IMR-90 (cell line): Measurements from ENCODE around the gene HIRA. TPM values are rescaled to one million over a fixed set of nuclear protein-coding genes. Genes with fewer than 3 reads are reported as not detected.

Experiments used
- ATAC-seq: fragments of 200-7000 bp; cut with Tn5 transposase; 2 replicates; pipeline ENCODE4 v1.9.1; 2020; ENCODE audit warnings: low read depth, mild to moderate bottlenecking, moderate library complexity
- BruUV-seq: library from RNA; stranded (reverse); fragments of 400-500 nt; replicated peaks from 2 replicates; lab custom pipeline; 2021; lab: Mats Ljungman, UMichigan
- CTCF ChIA-PET: fragments of 300-600 bp; formaldehyde crosslinking; extraction: SDS; loops from one replicate; lab custom pipeline; 2021; ENCODE audit warnings: antibody characterized with exemption; lab: Yijun Ruan, JAX
- POLR2A ChIA-PET: fragments of 300-600 bp; sonication (Branson Sonifier 250); formaldehyde crosslinking; loops from one replicate; lab custom pipeline; 2022; ENCODE audit warnings: antibody characterized with exemption; ENCODE audit not compliant: unreplicated experiment; lab: Charles Lee
- DNase-seq: peaks from one replicate; pipeline ENCODE4 v3.0.0; 2013
- H2AFZ ChIP-seq: replicated peaks from 2 replicates; pipeline ENCODE3; 2013; ENCODE audit warnings: low read length, mild to moderate bottlenecking; ENCODE audit not compliant: poor library complexity
- H2AK5ac ChIP-seq: 2 replicates; pipeline ENCODE4 v1.6.1; 2013; ENCODE audit warnings: low read depth, low read length, inconsistent platforms
- H2AK9ac ChIP-seq: replicated peaks from 2 replicates; pipeline ENCODE3; 2013; ENCODE audit warnings: mild to moderate bottlenecking, low read depth, low read length, moderate library complexity; ENCODE audit not compliant: poor library complexity
- H2BK120ac ChIP-seq: 2 replicates; pipeline ENCODE4 v1.6.1; 2013; ENCODE audit warnings: low read depth, low read length, inconsistent platforms
- H2BK15ac ChIP-seq: 3 replicates; pipeline ENCODE4 v1.6.1; 2013; ENCODE audit warnings: low read depth, low read length, inconsistent platforms
- H2BK20ac ChIP-seq: 2 replicates; pipeline ENCODE4 v1.6.1; 2013; ENCODE audit warnings: low read depth, mild to moderate bottlenecking, inconsistent platforms, low read length, moderate library complexity
- H2BK5ac ChIP-seq: 2 replicates; pipeline ENCODE4 v1.6.1; 2013; ENCODE audit warnings: mild to moderate bottlenecking, low read depth, low read length, inconsistent platforms; ENCODE audit not compliant: poor library complexity, severe bottlenecking
- H3K14ac ChIP-seq: replicated peaks from 2 replicates; pipeline ENCODE4 v1.6.1; 2013; ENCODE audit warnings: low read depth, low read length, inconsistent platforms
- H3K18ac ChIP-seq: 2 replicates; pipeline ENCODE4 v1.6.1; 2013; ENCODE audit warnings: low read depth, low read length, control low read depth
- H3K23ac ChIP-seq: 2 replicates; pipeline ENCODE4 v1.6.1; 2013; ENCODE audit warnings: low read depth, low read length, inconsistent platforms
- H3K27ac ChIP-seq: 2 replicates; pipeline ENCODE4 v1.5.1; 2013; ENCODE audit warnings: mild to moderate bottlenecking, control low read depth, low read length; ENCODE audit not compliant: insufficient read depth
- H3K27me3 ChIP-seq: 2 replicates; pipeline ENCODE4 v1.6.1; 2013; ENCODE audit warnings: low read length; ENCODE audit not compliant: control insufficient read depth, insufficient read depth
- H3K36me3 ChIP-seq: 2 replicates; pipeline ENCODE4 v1.6.1; 2013; ENCODE audit warnings: low read length, mixed read lengths; ENCODE audit not compliant: control insufficient read depth, insufficient read depth
- H3K4ac ChIP-seq: 2 replicates; pipeline ENCODE4 v1.6.1; 2013; ENCODE audit warnings: low read depth, low read length, inconsistent platforms
- H3K4me1 ChIP-seq: 2 replicates; pipeline ENCODE4 v1.6.1; 2013; ENCODE audit warnings: low read length, mixed read lengths; ENCODE audit not compliant: control insufficient read depth, insufficient read depth
- H3K4me2 ChIP-seq: 2 replicates; pipeline ENCODE4 v1.6.1; 2013; ENCODE audit warnings: low read depth, mild to moderate bottlenecking, control low read depth, low read length, moderate library complexity
- H3K4me3 ChIP-seq: 2 replicates; pipeline ENCODE4 v1.5.1; 2013; ENCODE audit warnings: low read depth, mild to moderate bottlenecking, control low read depth, low read length, moderate library complexity; ENCODE audit not compliant: insufficient read depth
- H3K56ac ChIP-seq: 2 replicates; pipeline ENCODE4 v1.6.1; 2013; ENCODE audit warnings: low read length, inconsistent platforms; ENCODE audit not compliant: insufficient read depth; ENCODE audit errors: extremely low read depth
- H3K79me1 ChIP-seq, 2 experiments: 2 replicates each; pipeline ENCODE4 v1.6.1; 2013; ENCODE audit warnings: low read length in 2 of 2, inconsistent platforms in 1 of 2, low read depth in 1 of 2
- H3K9ac ChIP-seq: 2 replicates; pipeline ENCODE4 v1.6.1; 2013; ENCODE audit warnings: low read depth, low read length, control low read depth
- H3K9me1 ChIP-seq: 2 replicates; pipeline ENCODE4 v1.6.1; 2013; ENCODE audit warnings: low read length, inconsistent platforms; ENCODE audit not compliant: insufficient read depth
- H3K9me3 ChIP-seq: 2 replicates; pipeline ENCODE4 v1.6.1; 2013; ENCODE audit warnings: low read length; ENCODE audit not compliant: control insufficient read depth, insufficient read depth
- H4K20me1 ChIP-seq: 2 replicates; pipeline ENCODE4 v1.6.1; 2013; ENCODE audit warnings: low read length, inconsistent platforms; ENCODE audit not compliant: insufficient read depth
- H4K5ac ChIP-seq: 2 replicates; pipeline ENCODE4 v1.6.1; 2013; ENCODE audit warnings: mild to moderate bottlenecking, low read depth, low read length, control low read depth
- H4K8ac ChIP-seq, 2 experiments: 2 replicates each; pipeline ENCODE4 v1.6.1; 2013; ENCODE audit warnings: low read depth in 2 of 2, low read length in 2 of 2, control low read depth in 1 of 2, inconsistent platforms in 1 of 2
- H4K91ac ChIP-seq: 2 replicates; pipeline ENCODE4 v1.6.1; 2013; ENCODE audit warnings: low read depth, low read length, inconsistent platforms; ENCODE audit not compliant: insufficient read depth
- BHLHE40 ChIP-seq: fragments of 150-350 bp; IDR thresholded peaks from 2 replicates; pipeline ENCODE4 v1.6.1; 2016; ENCODE audit warnings: mild to moderate bottlenecking, low read depth, low read length
- CEBPB ChIP-seq: IDR thresholded peaks from 2 replicates; pipeline ENCODE4 v1.6.1; 2012; ENCODE audit warnings: low read depth, low read length, improper control_type of control experiment
- CHD1 ChIP-seq: IDR thresholded peaks from 2 replicates; pipeline ENCODE4 v1.6.1; 2012; ENCODE audit warnings: low read depth, low read length, improper control_type of control experiment
- FOS ChIP-seq: fragments of 150-350 bp; IDR thresholded peaks from 2 replicates; pipeline ENCODE4 v1.6.1; 2016; ENCODE audit warnings: low read depth, low read length
- MAFK ChIP-seq: IDR thresholded peaks from 2 replicates; pipeline ENCODE4 v1.6.1; 2012; ENCODE audit warnings: low read depth, low read length, improper control_type of control experiment
- MAZ ChIP-seq: IDR thresholded peaks from 2 replicates; pipeline ENCODE4 v1.6.1; 2012; ENCODE audit warnings: low read depth, mild to moderate bottlenecking, low read length, improper control_type of control experiment, moderate library complexity, borderline replicate concordance
- MXI1 ChIP-seq: IDR thresholded peaks from 2 replicates; pipeline ENCODE4 v1.6.1; 2012; ENCODE audit warnings: low read depth, mild to moderate bottlenecking, low read length, moderate library complexity, borderline replicate concordance
- NFE2L2 ChIP-seq: fragments of 150-350 bp; IDR thresholded peaks from 2 replicates; pipeline ENCODE4 v1.6.1; 2016; ENCODE audit warnings: low read depth, mild to moderate bottlenecking, low read length
- POLR2A ChIP-seq: IDR thresholded peaks from 2 replicates; pipeline ENCODE4 v1.6.1; 2012; ENCODE audit warnings: mild to moderate bottlenecking, low read depth, low read length
- RAD21 ChIP-seq: IDR thresholded peaks from 2 replicates; pipeline ENCODE4 v1.6.1; 2012; ENCODE audit warnings: low read length, improper control_type of control experiment
- RCOR1 ChIP-seq: IDR thresholded peaks from 2 replicates; pipeline ENCODE4 v1.6.1; 2012; ENCODE audit warnings: mild to moderate bottlenecking, low read length, improper control_type of control experiment; ENCODE audit not compliant: insufficient replicate concordance
- RFX5 ChIP-seq: IDR thresholded peaks from 2 replicates; pipeline ENCODE4 v1.8.0; 2012; ENCODE audit warnings: low read depth, mild to moderate bottlenecking, low read length, moderate library complexity
- SMC3 ChIP-seq: fragments of 150-350 bp; IDR thresholded peaks from 2 replicates; pipeline ENCODE4 v1.6.1; 2016; ENCODE audit warnings: low read depth, mild to moderate bottlenecking, antibody characterized with exemption, low read length, moderate library complexity
- WGBS, 2 experiments: methylation state at CpG; one replicate each; pipeline versions ENCODE4 v1.1.5 to v1.1.7; 2013; ENCODE audit warnings: missing lambda C conversion rate in 2 of 2; ENCODE audit not compliant: insufficient read length in 1 of 2; ENCODE audit errors: extremely low coverage in 2 of 2; 5-methylcytosine and 5-hydroxymethylcytosine counted together
- dilution Hi-C: fragments of 300-500 bp; cut with HindIII; formaldehyde crosslinking; loops from one replicate; pipeline ENCODE4 v1.14.3; 2018; ENCODE audit warnings: low sequenced_read_pairs; ENCODE audit not compliant: unreplicated experiment
- in situ Hi-C: fragments of 300-500 bp; cut with MboI; formaldehyde crosslinking; loops from 3 replicates; pipeline ENCODE4 v1.14.3; 2019; ENCODE audit warnings: low sequenced_read_pairs, inconsistent platforms, mixed read lengths
- intact Hi-C: fragments of 100-400 bp; cut with micrococcal nuclease; formaldehyde crosslinking; loops from 2 replicates; pipeline ENCODE4 v1.10.0; 2022
- polyA plus RNA-seq, 3 experiments: library from polyadenylated mRNA; depleted of rRNA; stranded (reverse); fragments of >200 nt; gene quantifications; 2 replicates each; pipeline ENCODE4 v1.2.3, GENCODE V29; 2012; ENCODE audit warnings: low replicate concordance in 1 of 3
- total RNA-seq: library from RNA; depleted of rRNA; stranded (reverse); fragments of >200 nt; gene quantifications from 2 replicates; pipeline ENCODE4 v1.2.3, GENCODE V29; 2012
- TF ChIP-seq, protein P1 (sequence below): fragments of 150-350 bp; IDR thresholded peaks from 2 replicates; pipeline ENCODE4 v1.6.1; 2017; ENCODE audit warnings: mild to moderate bottlenecking, antibody characterized with exemption, low read length, low read depth
- TF ChIP-seq, protein P2 (sequence below): conservative IDR thresholded peaks from 2 replicates; pipeline ENCODE4 v1.5.1; 2012; ENCODE audit warnings: mild to moderate bottlenecking, low read depth, low read length, improper control_type of control experiment
- TF ChIP-seq, protein P3 (sequence below): fragments of 150-350 bp; IDR thresholded peaks from 2 replicates; pipeline ENCODE4 v1.6.1; 2016; ENCODE audit warnings: low read depth, mild to moderate bottlenecking, low read length, moderate library complexity, borderline replicate concordance

The HIRA gene
- total and polyA plus RNA-seq, 2 of the 4 experiments (the other 2 are of a cell fraction) = 14.5 to 24.2 TPM

DNA sequence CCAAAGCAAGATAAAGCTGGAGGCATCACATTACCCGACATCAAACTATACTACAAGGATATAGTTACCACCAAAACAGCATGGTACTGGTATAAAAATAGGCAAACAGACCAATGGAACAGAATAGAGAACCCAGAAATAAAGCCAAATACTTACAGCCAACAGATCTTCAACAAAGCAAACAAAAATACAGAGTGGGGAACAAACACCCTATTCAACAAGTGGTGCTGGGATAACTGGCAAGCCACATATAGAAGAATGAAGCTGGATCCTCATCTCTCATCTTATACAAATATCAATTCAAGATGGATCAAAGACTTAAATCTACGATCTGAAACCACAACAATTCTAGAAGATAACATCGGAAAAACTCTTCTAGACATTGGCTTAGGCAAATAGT, 90.0 kb downstream of the HIRA start:
- no peak for DNase-seq
- H3K4ac ChIP-seq = no peak overlapping the region
- no peaks in the 10 kb centered on the region for H3K4me1 ChIP-seq
- H3K9ac ChIP-seq = no peak overlapping the region
- ATAC-seq = no peak
- peaks cover 23% of the 10 kb centered on the region for H3K36me3 ChIP-seq
- POLR2A ChIA-PET = no interaction called here
- H3K9me1 ChIP-seq = no peaks in the 10 kb centered on the region
- no TSS peak for BruUV-seq
- TF ChIP-seq MXI1 (no peak), RCOR1 (no peak), POLR2A (no peak), CEBPB (no peak), MAZ (no peak), FOS (no peak), BHLHE40 (no peak), MAFK (no peak), NFE2L2 (no peak), RFX5 (no peak), SMC3 (no peak), RAD21 (no peak), CHD1 (no peak)
- TF ChIP-seq, protein P1, sequence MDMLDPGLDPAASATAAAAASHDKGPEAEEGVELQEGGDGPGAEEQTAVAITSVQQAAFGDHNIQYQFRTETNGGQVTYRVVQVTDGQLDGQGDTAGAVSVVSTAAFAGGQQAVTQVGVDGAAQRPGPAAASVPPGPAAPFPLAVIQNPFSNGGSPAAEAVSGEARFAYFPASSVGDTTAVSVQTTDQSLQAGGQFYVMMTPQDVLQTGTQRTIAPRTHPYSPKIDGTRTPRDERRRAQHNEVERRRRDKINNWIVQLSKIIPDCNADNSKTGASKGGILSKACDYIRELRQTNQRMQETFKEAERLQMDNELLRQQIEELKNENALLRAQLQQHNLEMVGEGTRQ = no peak
- TF ChIP-seq, protein P2, sequence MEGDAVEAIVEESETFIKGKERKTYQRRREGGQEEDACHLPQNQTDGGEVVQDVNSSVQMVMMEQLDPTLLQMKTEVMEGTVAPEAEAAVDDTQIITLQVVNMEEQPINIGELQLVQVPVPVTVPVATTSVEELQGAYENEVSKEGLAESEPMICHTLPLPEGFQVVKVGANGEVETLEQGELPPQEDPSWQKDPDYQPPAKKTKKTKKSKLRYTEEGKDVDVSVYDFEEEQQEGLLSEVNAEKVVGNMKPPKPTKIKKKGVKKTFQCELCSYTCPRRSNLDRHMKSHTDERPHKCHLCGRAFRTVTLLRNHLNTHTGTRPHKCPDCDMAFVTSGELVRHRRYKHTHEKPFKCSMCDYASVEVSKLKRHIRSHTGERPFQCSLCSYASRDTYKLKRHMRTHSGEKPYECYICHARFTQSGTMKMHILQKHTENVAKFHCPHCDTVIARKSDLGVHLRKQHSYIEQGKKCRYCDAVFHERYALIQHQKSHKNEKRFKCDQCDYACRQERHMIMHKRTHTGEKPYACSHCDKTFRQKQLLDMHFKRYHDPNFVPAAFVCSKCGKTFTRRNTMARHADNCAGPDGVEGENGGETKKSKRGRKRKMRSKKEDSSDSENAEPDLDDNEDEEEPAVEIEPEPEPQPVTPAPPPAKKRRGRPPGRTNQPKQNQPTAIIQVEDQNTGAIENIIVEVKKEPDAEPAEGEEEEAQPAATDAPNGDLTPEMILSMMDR = no peak
- TF ChIP-seq, protein P3, sequence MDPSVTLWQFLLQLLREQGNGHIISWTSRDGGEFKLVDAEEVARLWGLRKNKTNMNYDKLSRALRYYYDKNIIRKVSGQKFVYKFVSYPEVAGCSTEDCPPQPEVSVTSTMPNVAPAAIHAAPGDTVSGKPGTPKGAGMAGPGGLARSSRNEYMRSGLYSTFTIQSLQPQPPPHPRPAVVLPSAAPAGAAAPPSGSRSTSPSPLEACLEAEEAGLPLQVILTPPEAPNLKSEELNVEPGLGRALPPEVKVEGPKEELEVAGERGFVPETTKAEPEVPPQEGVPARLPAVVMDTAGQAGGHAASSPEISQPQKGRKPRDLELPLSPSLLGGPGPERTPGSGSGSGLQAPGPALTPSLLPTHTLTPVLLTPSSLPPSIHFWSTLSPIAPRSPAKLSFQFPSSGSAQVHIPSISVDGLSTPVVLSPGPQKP = no peak
- H3K27ac ChIP-seq = no peak overlapping the region
- no peak overlapping the region for H3K4me3 ChIP-seq
- intact Hi-C loops = no loop called here
- H2BK120ac ChIP-seq = no peak overlapping the region
- no peak overlapping the region for H3K14ac ChIP-seq
- no peak overlapping the region for H2BK20ac ChIP-seq
- H2AK5ac ChIP-seq = no peak overlapping the region
- in situ Hi-C loops = no loop called here
- CTCF ChIA-PET = interaction anchor here (0.7 kb wide), 1 partner anchor 27 kb away, joined by 8 read pairs; no protein-coding TSS in a partner anchor
- peaks cover 7 to 8% of the 10 kb centered on the region in 2 experiments; a peak in 2 of 4 replicates for H3K79me1 ChIP-seq
- H4K5ac ChIP-seq = no peak overlapping the region
- H2AFZ ChIP-seq = no peak overlapping the region
- H3K18ac ChIP-seq = no peak overlapping the region
- H3K27me3 ChIP-seq = no peaks in the 10 kb centered on the region
- no peak overlapping the region for H2BK15ac ChIP-seq
- no peaks in the 10 kb centered on the region for H4K20me1 ChIP-seq
- no peak overlapping the region for H3K56ac ChIP-seq
- dilution Hi-C loops = no loop called here
- no CpG with 5 or more reads among the region's 3 CpGs for WGBS, 2 experiments
- H3K4me2 ChIP-seq = no peak overlapping the region
- H3K23ac ChIP-seq = no peak overlapping the region
- H2AK9ac ChIP-seq = no peak overlapping the region
- H2BK5ac ChIP-seq = no peak overlapping the region
- H4K8ac ChIP-seq = no peak overlapping the region
- peaks cover 4% of the 10 kb centered on the region for H3K9me3 ChIP-seq
- H4K91ac ChIP-seq = no peak overlapping the region
